Retinal pigment epithelial cell (primary cell): ENCODE data around the gene AKAIN1.

Experiments used
- DNase-seq: peaks from one replicate; pipeline ENCODE4 v3.0.0-alpha.2; 2010; ENCODE audit warnings: low read depth
- H3K4me3 ChIP-seq: 2 replicates; pipeline ENCODE4 v1.5.1; 2011; ENCODE audit warnings: mild to moderate bottlenecking, low read length, control low read depth, moderate library complexity
- CTCF ChIP-seq: conservative IDR thresholded peaks from 2 replicates; pipeline ENCODE4 v1.5.1; 2011; ENCODE audit warnings: low read depth, low read length, control low read depth, inconsistent platforms

Gene AKAIN1

GRCh38 chr18:5180254-5180653 lies 16.8 kb downstream of the AKAIN1 start:
- H3K4me3 ChIP-seq: no peak overlapping the region
- TF ChIP-seq CTCF: no peak
- DNase-seq: no peak

GRCh38 chr18:5178519-5178918 lies 18.5 kb downstream of the AKAIN1 start:
- H3K4me3 ChIP-seq: no peak overlapping the region
- DNase-seq: no peak
- no peak for TF ChIP-seq CTCF

- H3K4me3 ChIP-seq: no peak overlapping the region
- no peak for TF ChIP-seq CTCF
- DNase-seq: no peak
These were observed 21.7 kb downstream of the AKAIN1 start for GRCh38 chr18:5175378-5175777.

- no peak for TF ChIP-seq CTCF
- DNase-seq: no peak
- no peak overlapping the region for H3K4me3 ChIP-seq
These were observed 23.4 kb downstream of the AKAIN1 start for GRCh38 chr18:5173646-5174045.

- H3K4me3 ChIP-seq: no peak overlapping the region
- no peak for DNase-seq
- no peak for TF ChIP-seq CTCF
These were observed 23.8 kb downstream of the AKAIN1 start for GRCh38 chr18:5173236-5173635.

GRCh38 chr18:5167831-5168230 lies 29.2 kb downstream of the AKAIN1 start:
- no peak for DNase-seq
- H3K4me3 ChIP-seq: no peak overlapping the region

More at GRCh38 chr18:5167831-5168230, 29.2 kb downstream of the AKAIN1 start:
- no peak for TF ChIP-seq CTCF
